Stimulated activated CD4-positive, alpha-beta T cell treated with anti-CD3 and anti-CD28 coated beads, Interleukin-4, amount 100 ng/mL, for 24 hours (primary cell): Measurements from ENCODE around the gene ZFP3.
"Not testable (repeated sequence)": the region's sequence is repeated elsewhere in the genome, so short reads cannot be mapped to it uniquely, and the experiment has no call there.

Source experiments
- DNase-seq: peaks from one replicate; pipeline ENCODE4 v3.0.0-alpha.2; 2020

ZFP3 gene

GRCh38 chr17:5126719-5127488 lies 48.6 kb downstream of the ZFP3 start:
- no peak for DNase-seq

- no peak for DNase-seq
Measured at GRCh38 chr17:5127910-5128309, 49.6 kb downstream of the ZFP3 start.

- not testable (repeated sequence) for DNase-seq
Measured at GRCh38 chr17:5128387-5128786, 50.1 kb downstream of the ZFP3 start.

GRCh38 chr17:5128905-5129535 lies 50.8 kb downstream of the ZFP3 start:
- no peak for DNase-seq

GRCh38 chr17:5129770-5130169 lies 51.5 kb downstream of the ZFP3 start:
- not testable (repeated sequence) for DNase-seq

- DNase-seq: not testable (repeated sequence)
Measured at GRCh38 chr17:5130261-5130660, 52.0 kb downstream of the ZFP3 start.

GRCh38 chr17:5130687-5131086 lies 52.4 kb downstream of the ZFP3 start:
- DNase-seq: not testable (repeated sequence)

- no peak for DNase-seq
Measured at GRCh38 chr17:5131146-5131715, 53.0 kb downstream of the ZFP3 start.

- not testable (repeated sequence) for DNase-seq
Measured at GRCh38 chr17:5131799-5132502, 53.7 kb downstream of the ZFP3 start.

- DNase-seq: not testable (repeated sequence)
Measured at GRCh38 chr17:5132503-5133225, 54.4 kb downstream of the ZFP3 start.

- DNase-seq: no peak
Measured at GRCh38 chr17:5133311-5133710, 55.0 kb downstream of the ZFP3 start.

GRCh38 chr17:5133961-5134360 lies 55.7 kb downstream of the ZFP3 start:
- DNase-seq: not testable (repeated sequence)

GRCh38 chr17:5134571-5134970 lies 56.3 kb downstream of the ZFP3 start:
- DNase-seq: not testable (repeated sequence)

- DNase-seq: not testable (repeated sequence)
Measured at GRCh38 chr17:5135131-5135712, 57.0 kb downstream of the ZFP3 start.

- no peak for DNase-seq
Measured at GRCh38 chr17:5135726-5136579, 57.7 kb downstream of the ZFP3 start.

GRCh38 chr17:5136580-5137412 lies 58.5 kb downstream of the ZFP3 start:
- DNase-seq: not testable (repeated sequence)

GRCh38 chr17:5137511-5138197 lies 59.4 kb downstream of the ZFP3 start:
- not testable (repeated sequence) for DNase-seq

GRCh38 chr17:5138198-5138544 lies 59.9 kb downstream of the ZFP3 start:
- not testable (repeated sequence) for DNase-seq

- DNase-seq: no peak
Measured at GRCh38 chr17:5138616-5139457, 60.6 kb downstream of the ZFP3 start.
